GM21737 (cell line): ENCODE data around the gene DDX28.
A peak's percentile ranks its signal among the peaks of the same experiment; 100 is the strongest.
"Not testable (repeated sequence)": the region's sequence is repeated elsewhere in the genome, so short reads cannot be mapped to it uniquely, and the experiment has no call there.

ENCODE experiments used
- ATAC-seq: cut with Tn5 transposase; IDR thresholded peaks from one replicate; pipeline ENCODE4 v1.9.1; 2021; ENCODE audit warnings: mild to moderate bottlenecking, moderate library complexity; ENCODE audit not compliant: unreplicated experiment

Gene DDX28

GRCh38 chr16:67995423-67995822 is 27.6 kb downstream of the DDX28 start:
- ATAC-seq, result no peak

GRCh38 chr16:67994040-67994408 is 29.0 kb downstream of the DDX28 start:
- ATAC-seq, result not testable (repeated sequence)

- peak; percentile 47 for ATAC-seq
Observed at GRCh38 chr16:67993207-67994039, 29.6 kb downstream of the DDX28 start.

GRCh38 chr16:67992661-67993206 is 30.3 kb downstream of the DDX28 start:
- no peak for ATAC-seq

- ATAC-seq, result no peak
Observed at GRCh38 chr16:67990018-67990386, 33.0 kb downstream of the DDX28 start.

- ATAC-seq, result no peak
Observed at GRCh38 chr16:67989322-67990017, 33.6 kb downstream of the DDX28 start.

GRCh38 chr16:67988675-67989074 is 34.4 kb downstream of the DDX28 start:
- ATAC-seq, result no peak

- no peak for ATAC-seq
Observed at GRCh38 chr16:67987460-67988160, 35.4 kb downstream of the DDX28 start.

GRCh38 chr16:67986949-67987348 is 36.1 kb downstream of the DDX28 start:
- no peak for ATAC-seq

GRCh38 chr16:67982011-67982696 is 40.9 kb downstream of the DDX28 start:
- ATAC-seq, result no peak

- ATAC-seq, result no peak
Observed at GRCh38 chr16:67979955-67980678, 42.9 kb downstream of the DDX28 start, which contains the start of gene DPEP3. TSS of gene DPEP3 (minus strand) at chr16:67980499. CDS start at chr16:67980380, 119 bp downstream.

- ATAC-seq, result no peak
Observed at GRCh38 chr16:67977469-67978227, 45.4 kb downstream of the DDX28 start.

- no peak for ATAC-seq
Observed at GRCh38 chr16:67977005-67977404, 46.0 kb downstream of the DDX28 start.

GRCh38 chr16:67976205-67976604 is 46.8 kb downstream of the DDX28 start:
- no peak for ATAC-seq

GRCh38 chr16:67975321-67976105 is 47.5 kb downstream of the DDX28 start:
- no peak for ATAC-seq

- ATAC-seq, result not testable (repeated sequence)
Observed at GRCh38 chr16:67972285-67972684, 50.7 kb downstream of the DDX28 start.

- ATAC-seq, result no peak
Observed at GRCh38 chr16:67971111-67971510, 51.9 kb downstream of the DDX28 start.
